Heart left ventricle (tissue), 13 donors: Measurements from ENCODE around the gene EPG5.

Experiments used
- POLR2A ChIP-seq, 2 donors: fragments of 450-650 bp; IDR thresholded peaks; one replicate each; pipeline ENCODE4 v1.6.1; 2017; ENCODE audit warnings: antibody characterized with exemption in 2 of 2, mild to moderate bottlenecking in 2 of 2, moderate library complexity in 2 of 2
- TF ChIP-seq, protein P1 (sequence below), 12 donors: fragments of 200-600 bp; sonication (generic) in 4 of 12; IDR thresholded peaks; one replicate each; pipeline versions ENCODE4 v1.5.0 to v1.8.0; 2018 to 2022; ENCODE audit warnings: antibody characterized with exemption in 12 of 12, mild to moderate bottlenecking in 5 of 12
- donor health status: ischemic (EF 13 %, LVEDD 7.1; RV severe dilation, severe dysfunction).
- donor health status: DM: no; HTN: yes; CAD: no.
- donor health status: DM: no; HTN: no; CAD: no.
- donor health status: ischemic (EF 25% LVEDD 6.9; RV normal size, moderate dysfunction).
- donor health status: ischemic (EF 25% LVEDD 5.7; RV mildly dilated, moderate dysfunction).
- donor health status: ischemic (EF 35%, LVEDD 5.7; RV mildly dilated, moderate dysfunction).
- donor health status: nonischemic (EF 11% LVEDD 7.7; RV severe dilation, severe dysfunction).
- donor health status: DM: yes; HTN: yes; CAD: no.
- donor health status: PGD.
- donor health status: ischemic (EF 29% LVEDD 5.4; RV normal size, mild dysfunction).
- donor health status: nonischemic (EF 23%, LVEDD 6.1; RV moderate dilation, normal function).

- TF ChIP-seq, protein P1, sequence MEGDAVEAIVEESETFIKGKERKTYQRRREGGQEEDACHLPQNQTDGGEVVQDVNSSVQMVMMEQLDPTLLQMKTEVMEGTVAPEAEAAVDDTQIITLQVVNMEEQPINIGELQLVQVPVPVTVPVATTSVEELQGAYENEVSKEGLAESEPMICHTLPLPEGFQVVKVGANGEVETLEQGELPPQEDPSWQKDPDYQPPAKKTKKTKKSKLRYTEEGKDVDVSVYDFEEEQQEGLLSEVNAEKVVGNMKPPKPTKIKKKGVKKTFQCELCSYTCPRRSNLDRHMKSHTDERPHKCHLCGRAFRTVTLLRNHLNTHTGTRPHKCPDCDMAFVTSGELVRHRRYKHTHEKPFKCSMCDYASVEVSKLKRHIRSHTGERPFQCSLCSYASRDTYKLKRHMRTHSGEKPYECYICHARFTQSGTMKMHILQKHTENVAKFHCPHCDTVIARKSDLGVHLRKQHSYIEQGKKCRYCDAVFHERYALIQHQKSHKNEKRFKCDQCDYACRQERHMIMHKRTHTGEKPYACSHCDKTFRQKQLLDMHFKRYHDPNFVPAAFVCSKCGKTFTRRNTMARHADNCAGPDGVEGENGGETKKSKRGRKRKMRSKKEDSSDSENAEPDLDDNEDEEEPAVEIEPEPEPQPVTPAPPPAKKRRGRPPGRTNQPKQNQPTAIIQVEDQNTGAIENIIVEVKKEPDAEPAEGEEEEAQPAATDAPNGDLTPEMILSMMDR (IDR thresholded peaks at IDR 0.05): no peak
- no peak for TF ChIP-seq POLR2A (IDR thresholded peaks at IDR 0.05)
These were observed 72.3 kb downstream of the EPG5 start for GRCh38 chr18:45894818-45895217.
